HL-60 (cell line): ENCODE results near the gene ADAMTSL5.

Source experiments
- DNase-seq, 2 experiments: peaks; one replicate each; pipeline ENCODE4 v3.0.0-alpha.2; 2010 to 2020; ENCODE audit warnings: low read depth in 1 of 2, low spot score in 1 of 2
- H3K27ac ChIP-seq: fragments of 250-450 bp; sonication (Bioruptor Pico); replicated peaks from 2 replicates; pipeline ENCODE4 v1.5.1; 2020; ENCODE audit warnings: mild to moderate bottlenecking, moderate library complexity
- H3K27me3 ChIP-seq: fragments of 250-450 bp; sonication (Bioruptor Pico); 2 replicates; pipeline ENCODE4 v1.5.1; 2021; ENCODE audit warnings: mild to moderate bottlenecking, moderate library complexity; ENCODE audit not compliant: insufficient read depth, poor library complexity, severe bottlenecking
- H3K4me3 ChIP-seq: replicated peaks from 2 replicates; pipeline ENCODE4 v1.5.1; 2011; ENCODE audit warnings: mild to moderate bottlenecking, control low read depth, low read length; ENCODE audit not compliant: insufficient read depth
- CTCF ChIP-seq: IDR thresholded peaks from one replicate; pipeline ENCODE4 v1.5.1; 2011; ENCODE audit warnings: low read length, control low read depth, inconsistent platforms; ENCODE audit not compliant: insufficient read depth
- GABPA ChIP-seq: IDR thresholded peaks from 2 replicates; pipeline ENCODE4 v1.6.1; 2012; ENCODE audit warnings: low read depth
- POLR2AphosphoS5 ChIP-seq: IDR thresholded peaks from 2 replicates; pipeline ENCODE4 v1.6.1; 2012; ENCODE audit warnings: low read depth
- SPI1 ChIP-seq: IDR thresholded peaks from 2 replicates; pipeline ENCODE4 v1.6.1; 2012; ENCODE audit warnings: low read depth, mild to moderate bottlenecking, borderline replicate concordance
- TF ChIP-seq, protein P1 (sequence below): IDR thresholded peaks from 2 replicates; pipeline ENCODE4 v1.6.1; 2012; ENCODE audit warnings: low read depth; ENCODE audit not compliant: insufficient replicate concordance

ADAMTSL5 gene

DNA sequence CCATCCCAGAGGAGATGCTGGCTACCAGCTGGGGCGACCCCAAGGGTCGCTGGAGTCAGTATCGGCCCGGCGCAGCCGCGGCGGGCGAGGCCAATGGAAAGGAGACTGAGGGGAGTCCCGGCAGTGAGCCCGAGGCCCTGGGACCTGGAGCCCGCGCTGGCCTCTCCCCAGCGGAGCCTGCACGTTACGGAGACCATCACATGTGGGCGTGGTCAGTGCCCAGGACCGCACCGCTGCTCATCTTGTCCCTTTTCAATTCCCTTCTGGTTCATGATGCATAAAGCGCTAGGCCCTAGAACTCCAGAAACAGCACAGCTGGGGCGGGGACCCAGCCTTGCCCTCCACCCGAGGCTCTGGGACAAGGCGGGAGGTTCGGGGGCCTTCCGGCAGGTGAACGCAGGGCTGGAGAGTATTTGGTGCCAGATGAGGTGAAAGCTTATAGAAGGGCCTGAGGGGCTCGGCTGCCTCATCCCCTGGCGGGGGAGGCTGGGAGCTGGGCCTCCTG is 41.8 kb downstream of the ADAMTSL5 start:
- Histone ChIP-seq H3K27me3 (peaks cover 48% of the 10 kb centered on the region), H3K4me3 (no peak overlapping the region), H3K27ac (no peak overlapping the region)
- no peak for DNase-seq
- no peak for TF ChIP-seq GABPA
- TF ChIP-seq, protein P1, sequence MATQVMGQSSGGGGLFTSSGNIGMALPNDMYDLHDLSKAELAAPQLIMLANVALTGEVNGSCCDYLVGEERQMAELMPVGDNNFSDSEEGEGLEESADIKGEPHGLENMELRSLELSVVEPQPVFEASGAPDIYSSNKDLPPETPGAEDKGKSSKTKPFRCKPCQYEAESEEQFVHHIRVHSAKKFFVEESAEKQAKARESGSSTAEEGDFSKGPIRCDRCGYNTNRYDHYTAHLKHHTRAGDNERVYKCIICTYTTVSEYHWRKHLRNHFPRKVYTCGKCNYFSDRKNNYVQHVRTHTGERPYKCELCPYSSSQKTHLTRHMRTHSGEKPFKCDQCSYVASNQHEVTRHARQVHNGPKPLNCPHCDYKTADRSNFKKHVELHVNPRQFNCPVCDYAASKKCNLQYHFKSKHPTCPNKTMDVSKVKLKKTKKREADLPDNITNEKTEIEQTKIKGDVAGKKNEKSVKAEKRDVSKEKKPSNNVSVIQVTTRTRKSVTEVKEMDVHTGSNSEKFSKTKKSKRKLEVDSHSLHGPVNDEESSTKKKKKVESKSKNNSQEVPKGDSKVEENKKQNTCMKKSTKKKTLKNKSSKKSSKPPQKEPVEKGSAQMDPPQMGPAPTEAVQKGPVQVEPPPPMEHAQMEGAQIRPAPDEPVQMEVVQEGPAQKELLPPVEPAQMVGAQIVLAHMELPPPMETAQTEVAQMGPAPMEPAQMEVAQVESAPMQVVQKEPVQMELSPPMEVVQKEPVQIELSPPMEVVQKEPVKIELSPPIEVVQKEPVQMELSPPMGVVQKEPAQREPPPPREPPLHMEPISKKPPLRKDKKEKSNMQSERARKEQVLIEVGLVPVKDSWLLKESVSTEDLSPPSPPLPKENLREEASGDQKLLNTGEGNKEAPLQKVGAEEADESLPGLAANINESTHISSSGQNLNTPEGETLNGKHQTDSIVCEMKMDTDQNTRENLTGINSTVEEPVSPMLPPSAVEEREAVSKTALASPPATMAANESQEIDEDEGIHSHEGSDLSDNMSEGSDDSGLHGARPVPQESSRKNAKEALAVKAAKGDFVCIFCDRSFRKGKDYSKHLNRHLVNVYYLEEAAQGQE: no peak
- no peak for TF ChIP-seq CTCF
- no peak for TF ChIP-seq SPI1
- TF ChIP-seq POLR2AphosphoS5: no peak

DNA sequence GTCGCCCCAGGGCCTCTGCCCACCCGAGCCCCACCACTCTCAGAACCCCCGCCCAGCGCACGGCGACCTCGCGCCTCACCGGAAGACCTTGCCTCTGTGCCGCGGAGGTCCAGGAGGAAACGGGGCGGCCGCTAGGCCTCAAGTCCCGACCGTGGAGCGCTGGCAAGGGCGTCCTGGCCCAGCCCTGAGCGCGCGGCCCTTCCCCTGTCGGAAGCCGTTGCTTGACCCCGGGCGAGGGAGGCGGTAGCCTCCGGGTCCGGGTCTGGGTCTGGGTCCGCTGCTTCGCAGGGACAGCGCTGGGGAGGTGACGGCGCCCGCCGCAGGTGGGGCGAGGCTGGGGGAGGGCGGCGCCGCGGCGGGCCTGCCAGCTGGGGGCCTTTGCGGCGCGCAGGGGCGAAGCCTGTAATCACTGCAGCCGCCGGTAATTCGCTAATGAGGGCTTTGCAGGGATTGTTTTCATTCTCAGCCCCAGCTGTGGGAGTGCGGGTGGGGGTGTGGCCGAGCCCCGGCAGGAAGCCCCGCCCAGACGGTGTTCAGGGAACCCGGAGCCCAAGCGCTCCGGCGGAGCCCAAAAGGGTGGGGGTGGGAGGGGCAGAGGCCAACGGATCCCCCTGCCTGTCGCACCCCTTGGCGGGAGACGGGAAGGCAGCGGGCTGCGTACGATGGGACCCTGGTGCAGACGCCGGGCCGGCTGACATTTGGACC is 42.4 kb downstream of the ADAMTSL5 start:
- Histone ChIP-seq H3K4me3 (no peak overlapping the region), H3K27me3 (peaks cover 48% of the 10 kb centered on the region), H3K27ac (no peak overlapping the region)
- TF ChIP-seq SPI1 (no peak), CTCF (no peak), POLR2AphosphoS5 (no peak), GABPA (no peak)
- TF ChIP-seq, protein P1: no peak
- DNase-seq: no peak

GRCh38 chr19:1470055-1470304 is 42.8 kb downstream of the ADAMTSL5 start:
- no peak for DNase-seq
- H3K27me3 ChIP-seq: peaks cover 48% of the 10 kb centered on the region
- no peak overlapping the region for H3K27ac ChIP-seq
- no peak overlapping the region for H3K4me3 ChIP-seq
- TF ChIP-seq GABPA (no peak), SPI1 (no peak), POLR2AphosphoS5 (no peak), CTCF (no peak)
- TF ChIP-seq, protein P1: no peak
